IMR-90 (cell line): ENCODE results near the gene MRC2. TPM values are rescaled to one million over a fixed set of nuclear protein-coding genes. Genes with fewer than 3 reads are reported as not detected.
A peak's percentile ranks its signal among the peaks of the same experiment; 100 is the strongest.

Experiments
- ATAC-seq: fragments of 200-7000 bp; cut with Tn5 transposase; 2 replicates; pipeline ENCODE4 v1.9.1; 2020; ENCODE audit warnings: low read depth, mild to moderate bottlenecking, moderate library complexity
- BruUV-seq: library from RNA; stranded (reverse); fragments of 400-500 nt; replicated peaks from 2 replicates; lab custom pipeline; 2021; lab: Mats Ljungman, UMichigan
- CTCF ChIA-PET: fragments of 300-600 bp; formaldehyde crosslinking; extraction: SDS; loops from one replicate; lab custom pipeline; 2021; ENCODE audit warnings: antibody characterized with exemption; lab: Yijun Ruan, JAX
- POLR2A ChIA-PET: fragments of 300-600 bp; sonication (Branson Sonifier 250); formaldehyde crosslinking; loops from one replicate; lab custom pipeline; 2022; ENCODE audit warnings: antibody characterized with exemption; ENCODE audit not compliant: unreplicated experiment; lab: Charles Lee
- DNase-seq: peaks from one replicate; pipeline ENCODE4 v3.0.0; 2013
- H2AFZ ChIP-seq: replicated peaks from 2 replicates; pipeline ENCODE3; 2013; ENCODE audit warnings: low read length, mild to moderate bottlenecking; ENCODE audit not compliant: poor library complexity
- H2AK5ac ChIP-seq: 2 replicates; pipeline ENCODE4 v1.6.1; 2013; ENCODE audit warnings: low read depth, low read length, inconsistent platforms
- H2AK9ac ChIP-seq: replicated peaks from 2 replicates; pipeline ENCODE3; 2013; ENCODE audit warnings: mild to moderate bottlenecking, low read depth, low read length, moderate library complexity; ENCODE audit not compliant: poor library complexity
- H2BK120ac ChIP-seq: 2 replicates; pipeline ENCODE4 v1.6.1; 2013; ENCODE audit warnings: low read depth, low read length, inconsistent platforms
- H2BK15ac ChIP-seq: 3 replicates; pipeline ENCODE4 v1.6.1; 2013; ENCODE audit warnings: low read depth, low read length, inconsistent platforms
- H2BK20ac ChIP-seq: 2 replicates; pipeline ENCODE4 v1.6.1; 2013; ENCODE audit warnings: low read depth, mild to moderate bottlenecking, inconsistent platforms, low read length, moderate library complexity
- H2BK5ac ChIP-seq: 2 replicates; pipeline ENCODE4 v1.6.1; 2013; ENCODE audit warnings: mild to moderate bottlenecking, low read depth, low read length, inconsistent platforms; ENCODE audit not compliant: poor library complexity, severe bottlenecking
- H3K14ac ChIP-seq: replicated peaks from 2 replicates; pipeline ENCODE4 v1.6.1; 2013; ENCODE audit warnings: low read depth, low read length, inconsistent platforms
- H3K18ac ChIP-seq: 2 replicates; pipeline ENCODE4 v1.6.1; 2013; ENCODE audit warnings: low read depth, low read length, control low read depth
- H3K23ac ChIP-seq: 2 replicates; pipeline ENCODE4 v1.6.1; 2013; ENCODE audit warnings: low read depth, low read length, inconsistent platforms
- H3K27ac ChIP-seq: 2 replicates; pipeline ENCODE4 v1.5.1; 2013; ENCODE audit warnings: mild to moderate bottlenecking, control low read depth, low read length; ENCODE audit not compliant: insufficient read depth
- H3K27me3 ChIP-seq: 2 replicates; pipeline ENCODE4 v1.6.1; 2013; ENCODE audit warnings: low read length; ENCODE audit not compliant: control insufficient read depth, insufficient read depth
- H3K36me3 ChIP-seq: 2 replicates; pipeline ENCODE4 v1.6.1; 2013; ENCODE audit warnings: low read length, mixed read lengths; ENCODE audit not compliant: control insufficient read depth, insufficient read depth
- H3K4ac ChIP-seq: 2 replicates; pipeline ENCODE4 v1.6.1; 2013; ENCODE audit warnings: low read depth, low read length, inconsistent platforms
- H3K4me1 ChIP-seq: 2 replicates; pipeline ENCODE4 v1.6.1; 2013; ENCODE audit warnings: low read length, mixed read lengths; ENCODE audit not compliant: control insufficient read depth, insufficient read depth
- H3K4me2 ChIP-seq: 2 replicates; pipeline ENCODE4 v1.6.1; 2013; ENCODE audit warnings: low read depth, mild to moderate bottlenecking, control low read depth, low read length, moderate library complexity
- H3K4me3 ChIP-seq: 2 replicates; pipeline ENCODE4 v1.5.1; 2013; ENCODE audit warnings: low read depth, mild to moderate bottlenecking, control low read depth, low read length, moderate library complexity; ENCODE audit not compliant: insufficient read depth
- H3K56ac ChIP-seq: 2 replicates; pipeline ENCODE4 v1.6.1; 2013; ENCODE audit warnings: low read length, inconsistent platforms; ENCODE audit not compliant: insufficient read depth; ENCODE audit errors: extremely low read depth
- H3K79me1 ChIP-seq, 2 experiments: 2 replicates each; pipeline ENCODE4 v1.6.1; 2013; ENCODE audit warnings: low read length in 2 of 2, inconsistent platforms in 1 of 2, low read depth in 1 of 2
- H3K9ac ChIP-seq: 2 replicates; pipeline ENCODE4 v1.6.1; 2013; ENCODE audit warnings: low read depth, low read length, control low read depth
- H3K9me1 ChIP-seq: 2 replicates; pipeline ENCODE4 v1.6.1; 2013; ENCODE audit warnings: low read length, inconsistent platforms; ENCODE audit not compliant: insufficient read depth
- H3K9me3 ChIP-seq: 2 replicates; pipeline ENCODE4 v1.6.1; 2013; ENCODE audit warnings: low read length; ENCODE audit not compliant: control insufficient read depth, insufficient read depth
- H4K20me1 ChIP-seq: 2 replicates; pipeline ENCODE4 v1.6.1; 2013; ENCODE audit warnings: low read length, inconsistent platforms; ENCODE audit not compliant: insufficient read depth
- H4K5ac ChIP-seq: 2 replicates; pipeline ENCODE4 v1.6.1; 2013; ENCODE audit warnings: mild to moderate bottlenecking, low read depth, low read length, control low read depth
- H4K8ac ChIP-seq, 2 experiments: 2 replicates each; pipeline ENCODE4 v1.6.1; 2013; ENCODE audit warnings: low read depth in 2 of 2, low read length in 2 of 2, control low read depth in 1 of 2, inconsistent platforms in 1 of 2
- H4K91ac ChIP-seq: 2 replicates; pipeline ENCODE4 v1.6.1; 2013; ENCODE audit warnings: low read depth, low read length, inconsistent platforms; ENCODE audit not compliant: insufficient read depth
- WGBS, 2 experiments: methylation state at CpG; one replicate each; pipeline versions ENCODE4 v1.1.5 to v1.1.7; 2013; ENCODE audit warnings: missing lambda C conversion rate in 2 of 2; ENCODE audit not compliant: insufficient read length in 1 of 2; ENCODE audit errors: extremely low coverage in 2 of 2; 5-methylcytosine and 5-hydroxymethylcytosine counted together
- dilution Hi-C: fragments of 300-500 bp; cut with HindIII; formaldehyde crosslinking; loops from one replicate; pipeline ENCODE4 v1.14.3; 2018; ENCODE audit warnings: low sequenced_read_pairs; ENCODE audit not compliant: unreplicated experiment
- in situ Hi-C: fragments of 300-500 bp; cut with MboI; formaldehyde crosslinking; loops from 3 replicates; pipeline ENCODE4 v1.14.3; 2019; ENCODE audit warnings: low sequenced_read_pairs, inconsistent platforms, mixed read lengths
- intact Hi-C: fragments of 100-400 bp; cut with micrococcal nuclease; formaldehyde crosslinking; loops from 2 replicates; pipeline ENCODE4 v1.10.0; 2022
- polyA plus RNA-seq, 3 experiments: library from polyadenylated mRNA; depleted of rRNA; stranded (reverse); fragments of >200 nt; gene quantifications; 2 replicates each; pipeline ENCODE4 v1.2.3, GENCODE V29; 2012; ENCODE audit warnings: low replicate concordance in 1 of 3
- total RNA-seq: library from RNA; depleted of rRNA; stranded (reverse); fragments of >200 nt; gene quantifications from 2 replicates; pipeline ENCODE4 v1.2.3, GENCODE V29; 2012
- TF ChIP-seq, protein P1 (sequence below): fragments of 150-350 bp; IDR thresholded peaks from 2 replicates; pipeline ENCODE4 v1.6.1; 2016; ENCODE audit warnings: low read depth, mild to moderate bottlenecking, low read length, moderate library complexity, borderline replicate concordance

The MRC2 gene
- total and polyA plus RNA-seq, 2 of the 4 experiments (the other 2 are of a cell fraction) = 39.3 to 137 TPM

DNA sequence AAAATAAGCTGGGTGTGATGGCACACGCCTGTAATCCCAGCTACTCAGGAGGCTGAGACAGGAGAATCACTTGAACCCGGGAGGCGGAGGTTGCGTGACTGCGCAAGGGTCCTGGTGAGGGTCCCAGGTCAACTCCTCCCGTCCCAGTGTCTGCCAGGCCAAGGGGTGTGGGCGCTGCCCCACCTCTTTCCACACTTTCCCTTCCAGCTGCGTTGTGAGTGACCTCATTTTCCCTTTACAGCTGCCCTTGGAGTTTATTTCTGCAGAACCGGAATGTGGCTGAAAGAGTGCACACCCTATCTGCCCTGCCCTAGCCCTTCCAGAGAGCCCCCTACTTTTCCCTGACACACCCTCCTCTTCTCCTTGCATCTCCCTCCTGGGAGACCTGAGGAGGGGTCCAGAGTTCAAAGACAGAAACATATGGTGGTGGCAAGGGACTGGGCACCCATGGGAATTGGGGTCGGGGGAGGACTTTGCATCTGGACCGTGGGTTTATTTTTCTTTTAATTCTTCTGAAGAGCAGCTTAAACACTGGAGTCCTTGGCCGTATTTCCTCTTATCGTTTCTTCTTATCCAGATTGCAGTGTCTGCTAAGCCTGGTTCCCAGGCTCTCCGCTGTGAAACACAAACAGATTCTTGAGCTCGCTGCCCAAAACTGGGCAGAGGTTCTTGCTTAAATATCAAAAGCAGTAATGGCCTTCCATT, 20.9 kb downstream of the MRC2 start:
- Histone ChIP-seq H3K4me2 (peak overlapping the region; percentile 7; the same call in 1 of the 2 replicates), H3K79me1 (peaks cover 30 to 84% of the 10 kb centered on the region in 2 experiments), H3K4me1 (peaks cover 27% of the 10 kb centered on the region), H3K27ac (peak overlapping the region; percentile 86; the same call in 1 of the 2 replicates), H3K14ac (peak overlapping the region; percentile 55; the same call in 1 of the 2 replicates), H3K23ac (no peak overlapping the region), H2AK9ac (no peak overlapping the region), H2AK5ac (peak overlapping the region; percentile 49), H3K9me1 (peaks cover 33% of the 10 kb centered on the region), H3K27me3 (no peaks in the 10 kb centered on the region), H3K4me3 (no peak overlapping the region), H3K4ac (peak overlapping the region; percentile 75), H3K36me3 (peaks cover 11% of the 10 kb centered on the region), H3K9me3 (no peaks in the 10 kb centered on the region), H2BK15ac (no peak overlapping the region), H3K9ac (no peak overlapping the region), H2BK20ac (peak overlapping the region; percentile 64; the same call in 1 of the 2 replicates), H4K5ac (0 out of 2 replicates have a peak overlapping the region, but pooled peaks have one; percentile 17), H4K20me1 (peaks cover 38% of the 10 kb centered on the region), H3K18ac (no peak overlapping the region; the same call in 1 of the 2 replicates), H4K8ac (peak overlapping the region in 1 of 2 experiments; percentile 9; a peak in 1 of 4 replicates), H2AFZ (no peak overlapping the region), H4K91ac (peak overlapping the region; percentile 62), H3K56ac (no peak overlapping the region), H2BK120ac (peak overlapping the region; percentile 64), H2BK5ac (peak overlapping the region; percentile 14)
- ChIA-PET CTCF (no interaction called here), POLR2A (interaction anchor here (0.6 kb wide), 1 partner anchor 10 kb away, joined by 5 read pairs; no protein-coding TSS in a partner anchor)
- 37% methylated on average over 3 of the region's 15 CpGs; no CpG with 5 or more reads in 1 of the 2 experiments for WGBS, 2 experiments
- in situ Hi-C loops (no loop called here), intact Hi-C loops (no loop called here), dilution Hi-C loops (no loop called here)
- ATAC-seq = peak; percentile 38
- no TSS peak for BruUV-seq
- TF ChIP-seq, protein P1, sequence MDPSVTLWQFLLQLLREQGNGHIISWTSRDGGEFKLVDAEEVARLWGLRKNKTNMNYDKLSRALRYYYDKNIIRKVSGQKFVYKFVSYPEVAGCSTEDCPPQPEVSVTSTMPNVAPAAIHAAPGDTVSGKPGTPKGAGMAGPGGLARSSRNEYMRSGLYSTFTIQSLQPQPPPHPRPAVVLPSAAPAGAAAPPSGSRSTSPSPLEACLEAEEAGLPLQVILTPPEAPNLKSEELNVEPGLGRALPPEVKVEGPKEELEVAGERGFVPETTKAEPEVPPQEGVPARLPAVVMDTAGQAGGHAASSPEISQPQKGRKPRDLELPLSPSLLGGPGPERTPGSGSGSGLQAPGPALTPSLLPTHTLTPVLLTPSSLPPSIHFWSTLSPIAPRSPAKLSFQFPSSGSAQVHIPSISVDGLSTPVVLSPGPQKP = no peak
- DNase-seq = peak; percentile 29
